Osteocyte (in vitro differentiated cells): ENCODE data around the gene DENND5B. TPM values are rescaled to one million over a fixed set of nuclear protein-coding genes. Genes with fewer than 3 reads are reported as not detected.

Experiments used
- DNase-seq: peaks from one replicate; pipeline ENCODE4 v3.0.0; 2021; ENCODE audit warnings: mixed read lengths; ENCODE audit not compliant: unreplicated experiment; ENCODE audit errors: extremely low spot score
- H3K27ac Mint-ChIP-seq: one replicate; pipeline ENCODE4 v1.8.0; 2021; ENCODE audit warnings: mild to moderate bottlenecking, mixed read lengths; ENCODE audit not compliant: unreplicated experiment
- H3K27me3 Mint-ChIP-seq: one replicate; pipeline ENCODE4 v1.8.0; 2021; ENCODE audit warnings: mixed read lengths; ENCODE audit not compliant: unreplicated experiment
- H3K36me3 Mint-ChIP-seq: one replicate; pipeline ENCODE4 v1.8.0; 2021; ENCODE audit warnings: mixed read lengths; ENCODE audit not compliant: unreplicated experiment
- H3K4me1 Mint-ChIP-seq: one replicate; pipeline ENCODE4 v1.8.0; 2021; ENCODE audit warnings: mixed read lengths; ENCODE audit not compliant: unreplicated experiment
- H3K4me3 Mint-ChIP-seq: one replicate; pipeline ENCODE4 v1.8.0; 2021; ENCODE audit warnings: mild to moderate bottlenecking, moderate library complexity, mixed read lengths; ENCODE audit not compliant: unreplicated experiment
- H3K9me3 Mint-ChIP-seq: one replicate; pipeline ENCODE4 v1.8.0; 2021; ENCODE audit warnings: mixed read lengths; ENCODE audit not compliant: unreplicated experiment
- CTCF ChIP-seq: fragments of 200-600 bp; sonication (generic); IDR thresholded peaks from 2 replicates; pipeline ENCODE4 v1.5.0; 2021; ENCODE audit warnings: antibody characterized with exemption, mild to moderate bottlenecking, moderate library complexity
- total RNA-seq: library from RNA; stranded (reverse); gene quantifications from 2 replicates; pipeline ENCODE4 v1.2.1, GENCODE V29; 2021

The DENND5B gene
- total RNA-seq, 1 donor from 2014 or later = 17.8 TPM

- H3K4me3 Mint-ChIP-seq = no peak overlapping the region
- no peak overlapping the region for H3K27ac Mint-ChIP-seq
- DNase-seq = no peak
- no peak for TF ChIP-seq CTCF
- H3K36me3 Mint-ChIP-seq = peaks cover 19% of the 10 kb centered on the region
- H3K9me3 Mint-ChIP-seq = no peaks in the 10 kb centered on the region
- H3K4me1 Mint-ChIP-seq = no peaks in the 10 kb centered on the region
- H3K27me3 Mint-ChIP-seq = no peaks in the 10 kb centered on the region
Observed at GRCh38 chr12:31456562-31456961, 134.4 kb downstream of the DENND5B start.

- H3K4me3 Mint-ChIP-seq = no peak overlapping the region
- peaks cover 9% of the 10 kb centered on the region for H3K36me3 Mint-ChIP-seq
- no peak for DNase-seq
- no peak for TF ChIP-seq CTCF
- H3K4me1 Mint-ChIP-seq = no peaks in the 10 kb centered on the region
- H3K27ac Mint-ChIP-seq = no peak overlapping the region
- H3K9me3 Mint-ChIP-seq = no peaks in the 10 kb centered on the region
- no peaks in the 10 kb centered on the region for H3K27me3 Mint-ChIP-seq
Observed at GRCh38 chr12:31444736-31445135, 146.2 kb downstream of the DENND5B start.

GRCh38 chr12:31440586-31440985 is 150.3 kb downstream of the DENND5B start:
- no peaks in the 10 kb centered on the region for H3K4me1 Mint-ChIP-seq
- H3K9me3 Mint-ChIP-seq = no peaks in the 10 kb centered on the region
- H3K4me3 Mint-ChIP-seq = no peak overlapping the region
- no peak for TF ChIP-seq CTCF
- H3K27me3 Mint-ChIP-seq = no peaks in the 10 kb centered on the region
- no peak for DNase-seq
- peaks cover 7% of the 10 kb centered on the region for H3K36me3 Mint-ChIP-seq
- no peak overlapping the region for H3K27ac Mint-ChIP-seq

GRCh38 chr12:31440134-31440533 is 150.8 kb downstream of the DENND5B start:
- Mint-ChIP-seq H3K4me3 (no peak overlapping the region), H3K27me3 (no peaks in the 10 kb centered on the region), H3K9me3 (no peaks in the 10 kb centered on the region), H3K36me3 (peaks cover 7% of the 10 kb centered on the region), H3K27ac (no peak overlapping the region), H3K4me1 (no peaks in the 10 kb centered on the region)
- TF ChIP-seq CTCF = no peak
- no peak for DNase-seq

GRCh38 chr12:31431721-31432240 is 159.2 kb downstream of the DENND5B start:
- no peak overlapping the region for H3K27ac Mint-ChIP-seq
- no peak overlapping the region for H3K4me3 Mint-ChIP-seq
- no peak for DNase-seq
- H3K9me3 Mint-ChIP-seq = no peaks in the 10 kb centered on the region
- H3K27me3 Mint-ChIP-seq = no peaks in the 10 kb centered on the region
- TF ChIP-seq CTCF = no peak
- no peaks in the 10 kb centered on the region for H3K36me3 Mint-ChIP-seq
- H3K4me1 Mint-ChIP-seq = peaks cover 11% of the 10 kb centered on the region
